SK-N-SH (cell line): ENCODE results near the gene LRRC15.

Experiments
- EP300 ChIP-seq, 2 experiments: IDR thresholded peaks; 2 replicates each; pipeline versions ENCODE4 v1.4.0 to v1.6.1; 2012; ENCODE audit warnings: borderline replicate concordance in 1 of 2, low read depth in 1 of 2, low read length in 1 of 2
- FOXM1 ChIP-seq: IDR thresholded peaks from 2 replicates; pipeline ENCODE4 v1.4.0; 2012; ENCODE audit warnings: low read depth, mild to moderate bottlenecking
- GABPA ChIP-seq: IDR thresholded peaks from 2 replicates; pipeline ENCODE4 v1.4.0; 2012; ENCODE audit warnings: low read depth, mild to moderate bottlenecking
- NFIC ChIP-seq: IDR thresholded peaks from 2 replicates; pipeline ENCODE4 v1.4.0; 2012; ENCODE audit warnings: borderline replicate concordance
- POLR2AphosphoS5 ChIP-seq: IDR thresholded peaks from 2 replicates; pipeline ENCODE4 v1.6.1; 2012; ENCODE audit warnings: low read depth, low read length
- RAD21 ChIP-seq: IDR thresholded peaks from 2 replicates; pipeline ENCODE4 v1.6.1; 2012; ENCODE audit warnings: mild to moderate bottlenecking, low read length
- RCOR1 ChIP-seq: fragments of 150-350 bp; IDR thresholded peaks from 2 replicates; pipeline ENCODE4 v1.6.1; 2017; ENCODE audit warnings: antibody characterized with exemption, low read length
- TAF1 ChIP-seq: IDR thresholded peaks from 2 replicates; pipeline ENCODE4 v1.6.1; 2012; ENCODE audit warnings: low read depth, mild to moderate bottlenecking, low read length, moderate library complexity, borderline replicate concordance
- TCF12 ChIP-seq: IDR thresholded peaks from 2 replicates; pipeline ENCODE4 v1.4.0; 2012
- YY1 ChIP-seq: IDR thresholded peaks from 2 replicates; pipeline ENCODE4 v1.4.0; 2012; ENCODE audit warnings: low read depth, mild to moderate bottlenecking
- TF ChIP-seq, protein P1 (sequence below): fragments of 200-600 bp; sonication (generic); IDR thresholded peaks from 2 replicates; pipeline ENCODE4 v1.6.1; 2017; ENCODE audit warnings: antibody characterized with exemption, mild to moderate bottlenecking, moderate library complexity
- TF ChIP-seq, protein P2 (sequence below): IDR thresholded peaks from 2 replicates; pipeline ENCODE4 v1.6.1; 2012; ENCODE audit warnings: mild to moderate bottlenecking, low read depth, low read length, moderate library complexity

DNA sequence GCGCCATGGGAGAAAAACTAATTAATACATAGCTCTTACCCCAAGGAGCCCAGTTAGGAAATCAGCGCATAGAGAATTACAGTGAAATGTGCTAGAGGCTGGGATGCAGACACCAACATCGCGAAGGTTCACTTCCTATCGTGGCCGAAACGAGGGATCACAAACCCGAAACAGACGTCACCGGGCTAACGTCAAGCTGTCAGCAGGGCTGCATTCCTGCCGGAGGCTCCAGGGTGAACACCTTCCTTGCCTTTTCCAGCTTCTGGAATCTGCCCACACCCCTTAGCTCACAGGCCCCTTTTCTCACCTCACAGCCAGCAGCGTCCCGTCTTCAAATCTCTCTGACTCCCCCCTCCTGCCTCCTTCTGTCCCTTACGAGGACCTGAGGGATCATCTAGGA lies 16.5 kb upstream of the LRRC15 start:
- TF ChIP-seq, protein P1, sequence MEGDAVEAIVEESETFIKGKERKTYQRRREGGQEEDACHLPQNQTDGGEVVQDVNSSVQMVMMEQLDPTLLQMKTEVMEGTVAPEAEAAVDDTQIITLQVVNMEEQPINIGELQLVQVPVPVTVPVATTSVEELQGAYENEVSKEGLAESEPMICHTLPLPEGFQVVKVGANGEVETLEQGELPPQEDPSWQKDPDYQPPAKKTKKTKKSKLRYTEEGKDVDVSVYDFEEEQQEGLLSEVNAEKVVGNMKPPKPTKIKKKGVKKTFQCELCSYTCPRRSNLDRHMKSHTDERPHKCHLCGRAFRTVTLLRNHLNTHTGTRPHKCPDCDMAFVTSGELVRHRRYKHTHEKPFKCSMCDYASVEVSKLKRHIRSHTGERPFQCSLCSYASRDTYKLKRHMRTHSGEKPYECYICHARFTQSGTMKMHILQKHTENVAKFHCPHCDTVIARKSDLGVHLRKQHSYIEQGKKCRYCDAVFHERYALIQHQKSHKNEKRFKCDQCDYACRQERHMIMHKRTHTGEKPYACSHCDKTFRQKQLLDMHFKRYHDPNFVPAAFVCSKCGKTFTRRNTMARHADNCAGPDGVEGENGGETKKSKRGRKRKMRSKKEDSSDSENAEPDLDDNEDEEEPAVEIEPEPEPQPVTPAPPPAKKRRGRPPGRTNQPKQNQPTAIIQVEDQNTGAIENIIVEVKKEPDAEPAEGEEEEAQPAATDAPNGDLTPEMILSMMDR: no peak
- TF ChIP-seq POLR2AphosphoS5: no peak
- TF ChIP-seq FOXM1: no peak
- no peak for TF ChIP-seq EP300 (IDR thresholded peaks at IDR 0.05; ENCODE audit: borderline replicate concordance in 1 of 2, low read depth in 1 of 2, low read length in 1 of 2)
- TF ChIP-seq, protein P2, sequence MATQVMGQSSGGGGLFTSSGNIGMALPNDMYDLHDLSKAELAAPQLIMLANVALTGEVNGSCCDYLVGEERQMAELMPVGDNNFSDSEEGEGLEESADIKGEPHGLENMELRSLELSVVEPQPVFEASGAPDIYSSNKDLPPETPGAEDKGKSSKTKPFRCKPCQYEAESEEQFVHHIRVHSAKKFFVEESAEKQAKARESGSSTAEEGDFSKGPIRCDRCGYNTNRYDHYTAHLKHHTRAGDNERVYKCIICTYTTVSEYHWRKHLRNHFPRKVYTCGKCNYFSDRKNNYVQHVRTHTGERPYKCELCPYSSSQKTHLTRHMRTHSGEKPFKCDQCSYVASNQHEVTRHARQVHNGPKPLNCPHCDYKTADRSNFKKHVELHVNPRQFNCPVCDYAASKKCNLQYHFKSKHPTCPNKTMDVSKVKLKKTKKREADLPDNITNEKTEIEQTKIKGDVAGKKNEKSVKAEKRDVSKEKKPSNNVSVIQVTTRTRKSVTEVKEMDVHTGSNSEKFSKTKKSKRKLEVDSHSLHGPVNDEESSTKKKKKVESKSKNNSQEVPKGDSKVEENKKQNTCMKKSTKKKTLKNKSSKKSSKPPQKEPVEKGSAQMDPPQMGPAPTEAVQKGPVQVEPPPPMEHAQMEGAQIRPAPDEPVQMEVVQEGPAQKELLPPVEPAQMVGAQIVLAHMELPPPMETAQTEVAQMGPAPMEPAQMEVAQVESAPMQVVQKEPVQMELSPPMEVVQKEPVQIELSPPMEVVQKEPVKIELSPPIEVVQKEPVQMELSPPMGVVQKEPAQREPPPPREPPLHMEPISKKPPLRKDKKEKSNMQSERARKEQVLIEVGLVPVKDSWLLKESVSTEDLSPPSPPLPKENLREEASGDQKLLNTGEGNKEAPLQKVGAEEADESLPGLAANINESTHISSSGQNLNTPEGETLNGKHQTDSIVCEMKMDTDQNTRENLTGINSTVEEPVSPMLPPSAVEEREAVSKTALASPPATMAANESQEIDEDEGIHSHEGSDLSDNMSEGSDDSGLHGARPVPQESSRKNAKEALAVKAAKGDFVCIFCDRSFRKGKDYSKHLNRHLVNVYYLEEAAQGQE: no peak
- no peak for TF ChIP-seq RCOR1
- no peak for TF ChIP-seq YY1
- no peak for TF ChIP-seq RAD21
- TF ChIP-seq NFIC: no peak
- TF ChIP-seq TCF12: no peak
- TF ChIP-seq TAF1: no peak
- TF ChIP-seq GABPA: no peak
